ENCODE measurements around the gene ETV1.

The ETV1 gene

DNA sequence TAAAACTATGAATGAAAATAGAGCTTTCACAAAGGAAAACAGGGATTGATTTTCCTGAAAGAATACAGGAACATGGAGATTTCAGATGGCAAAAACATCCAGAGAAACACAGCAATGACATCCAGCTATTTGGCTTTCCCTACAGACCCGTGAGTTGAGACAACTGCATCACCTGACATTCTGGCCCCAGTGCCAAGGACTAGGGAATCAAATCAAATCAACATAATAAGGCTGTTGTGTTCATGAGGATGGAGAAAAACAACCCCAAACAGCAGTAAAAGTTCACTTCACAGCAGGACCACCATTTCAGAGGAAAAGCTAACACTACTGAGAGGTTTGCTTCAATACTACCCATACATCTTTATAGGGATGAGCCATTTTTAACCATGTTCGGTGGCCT lies 25.5 kb downstream of the ETV1 start:
- Histone ChIP-seq H3K9ac (ENCODE audit: low read depth in 1 of 2, low read length in 2 of 2) (no peak overlapping the region), H3K4me3 (ENCODE audit: low read depth in 1 of 2, low read length in 2 of 2) (no peak overlapping the region), H3K9me3 (ENCODE audit: control insufficient read depth in 1 of 2, low read length in 2 of 2) (no peaks in the 10 kb centered on the region), H3K27me3 (ENCODE audit: control insufficient read depth in 1 of 2, insufficient read depth in 2 of 2, low read length in 2 of 2) (no peaks in the 10 kb centered on the region), H3K27ac (ENCODE audit: low read depth, low read length) (no peak overlapping the region), H3K36me3 (ENCODE audit: control insufficient read depth in 1 of 2, insufficient read depth in 2 of 2, low read length in 2 of 2) (no peaks in the 10 kb centered on the region), H3K4me1 (ENCODE audit: control insufficient read depth in 1 of 2, insufficient read depth in 2 of 2, low read length in 2 of 2) (no peaks in the 10 kb centered on the region)

DNA sequence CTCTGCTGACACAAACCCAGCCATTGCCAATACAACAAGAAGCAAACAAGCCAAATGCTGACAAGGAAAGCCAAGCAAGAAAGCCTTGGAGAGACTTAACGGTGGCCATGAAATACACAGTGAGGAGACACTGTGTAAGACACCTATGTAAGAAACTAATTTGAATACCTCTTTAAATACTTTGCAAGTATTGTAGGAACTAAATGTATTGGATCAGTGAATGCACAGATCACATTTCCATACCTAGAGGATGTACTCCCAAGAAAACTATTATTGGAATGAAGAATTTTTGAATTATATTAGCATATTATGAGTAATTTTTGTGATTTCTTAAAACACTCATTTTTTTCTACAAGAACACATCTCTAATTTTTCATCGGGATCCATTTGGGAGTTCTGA lies 34.0 kb downstream of the ETV1 start:
- Histone ChIP-seq H3K4me1 (ENCODE audit: control insufficient read depth in 1 of 2, insufficient read depth in 2 of 2, low read length in 2 of 2) (no peaks in the 10 kb centered on the region), H3K9me3 (ENCODE audit: control insufficient read depth in 1 of 2, low read length in 2 of 2) (no peaks in the 10 kb centered on the region), H3K27me3 (ENCODE audit: control insufficient read depth in 1 of 2, insufficient read depth in 2 of 2, low read length in 2 of 2) (no peaks in the 10 kb centered on the region), H3K36me3 (ENCODE audit: control insufficient read depth in 1 of 2, insufficient read depth in 2 of 2, low read length in 2 of 2) (no peaks in the 10 kb centered on the region), H3K9ac (ENCODE audit: low read depth in 1 of 2, low read length in 2 of 2) (no peak overlapping the region), H3K4me3 (ENCODE audit: low read depth in 1 of 2, low read length in 2 of 2) (no peak overlapping the region), H3K27ac (ENCODE audit: low read depth, low read length) (no peak overlapping the region)

DNA sequence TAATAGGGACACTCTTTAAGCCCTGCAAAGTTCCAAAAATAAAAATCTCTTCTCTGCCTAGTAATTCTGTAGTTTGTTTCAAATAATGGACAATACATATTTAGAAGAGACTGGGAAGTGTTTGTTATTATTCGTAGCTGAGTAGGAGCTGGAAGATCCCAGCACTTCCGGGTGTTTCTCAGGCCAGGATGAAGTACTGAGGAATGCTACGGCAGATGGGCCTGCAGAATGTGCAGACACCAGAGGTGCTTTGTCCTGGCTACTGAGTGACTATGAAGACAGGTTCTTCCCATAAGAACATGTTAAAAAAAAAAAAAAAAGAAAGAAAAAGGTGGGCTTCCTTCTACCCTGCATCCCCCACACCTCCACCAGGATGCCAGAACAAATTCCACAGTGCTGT lies 36.1 kb downstream of the ETV1 start:
- Histone ChIP-seq H3K36me3 (ENCODE audit: control insufficient read depth in 1 of 2, insufficient read depth in 2 of 2, low read length in 2 of 2) (no peaks in the 10 kb centered on the region), H3K9me3 (ENCODE audit: control insufficient read depth in 1 of 2, low read length in 2 of 2) (no peaks in the 10 kb centered on the region), H3K27me3 (ENCODE audit: control insufficient read depth in 1 of 2, insufficient read depth in 2 of 2, low read length in 2 of 2) (no peaks in the 10 kb centered on the region), H3K4me1 (ENCODE audit: control insufficient read depth in 1 of 2, insufficient read depth in 2 of 2, low read length in 2 of 2) (no peaks in the 10 kb centered on the region), H3K4me3 (ENCODE audit: low read depth in 1 of 2, low read length in 2 of 2) (no peak overlapping the region), H3K9ac (ENCODE audit: low read depth in 1 of 2, low read length in 2 of 2) (no peak overlapping the region), H3K27ac (ENCODE audit: low read depth, low read length) (no peak overlapping the region)

DNA sequence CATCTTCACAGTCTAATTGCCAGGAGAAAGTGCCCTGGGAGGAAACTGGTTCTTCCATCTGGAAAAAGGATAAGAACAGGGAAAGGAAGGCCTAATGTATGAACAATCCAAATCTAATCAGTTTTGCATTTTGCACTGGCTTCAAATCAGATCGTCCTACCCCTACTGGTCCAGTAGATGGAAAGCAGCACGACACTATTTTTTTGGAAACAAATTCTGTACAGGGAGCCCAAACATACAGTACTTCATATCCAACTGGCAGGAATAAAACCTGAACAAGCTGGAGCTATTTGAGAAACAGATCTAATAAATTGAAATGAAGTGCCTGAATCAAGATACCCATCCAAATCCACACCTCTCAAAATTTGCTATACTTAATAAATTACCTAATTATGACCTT lies 36.5 kb downstream of the ETV1 start:
- no peaks in the 10 kb centered on the region for H3K36me3 ChIP-seq (ENCODE audit: control insufficient read depth in 1 of 2, insufficient read depth in 2 of 2, low read length in 2 of 2)
- H3K4me3 ChIP-seq (ENCODE audit: low read depth in 1 of 2, low read length in 2 of 2), result no peak overlapping the region
- no peaks in the 10 kb centered on the region for H3K4me1 ChIP-seq (ENCODE audit: control insufficient read depth in 1 of 2, insufficient read depth in 2 of 2, low read length in 2 of 2)
- H3K9ac ChIP-seq (ENCODE audit: low read depth in 1 of 2, low read length in 2 of 2), result no peak overlapping the region
- H3K27ac ChIP-seq (ENCODE audit: low read depth, low read length), result no peak overlapping the region
- no peaks in the 10 kb centered on the region for H3K27me3 ChIP-seq (ENCODE audit: control insufficient read depth in 1 of 2, insufficient read depth in 2 of 2, low read length in 2 of 2)
- H3K9me3 ChIP-seq (ENCODE audit: control insufficient read depth in 1 of 2, low read length in 2 of 2), result no peaks in the 10 kb centered on the region

DNA sequence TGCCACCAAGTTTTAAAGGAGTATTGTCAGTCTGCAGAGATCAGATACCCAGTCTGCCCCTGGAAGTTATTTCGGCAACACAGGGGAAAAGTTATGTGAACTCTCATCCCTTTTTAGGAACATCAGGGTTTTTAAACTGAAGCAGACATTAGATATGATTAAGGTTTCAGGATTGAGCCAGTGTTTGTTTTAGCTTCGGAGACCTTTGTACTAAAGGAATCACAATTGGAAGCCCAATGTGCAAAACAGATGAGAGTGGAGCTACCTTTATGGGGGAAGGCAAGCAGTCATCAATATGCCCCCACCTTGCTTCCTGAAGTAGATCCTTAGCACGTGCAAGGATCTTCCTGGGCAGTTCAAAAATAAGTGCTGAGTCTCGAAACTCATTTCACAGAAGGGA lies 39.5 kb downstream of the ETV1 start:
- Histone ChIP-seq H3K9me3 (ENCODE audit: control insufficient read depth in 1 of 2, low read length in 2 of 2) (no peaks in the 10 kb centered on the region), H3K4me1 (ENCODE audit: control insufficient read depth in 1 of 2, insufficient read depth in 2 of 2, low read length in 2 of 2) (no peaks in the 10 kb centered on the region), H3K27me3 (ENCODE audit: control insufficient read depth in 1 of 2, insufficient read depth in 2 of 2, low read length in 2 of 2) (no peaks in the 10 kb centered on the region), H3K9ac (ENCODE audit: low read depth in 1 of 2, low read length in 2 of 2) (no peak overlapping the region), H3K27ac (ENCODE audit: low read depth, low read length) (no peak overlapping the region), H3K36me3 (ENCODE audit: control insufficient read depth in 1 of 2, insufficient read depth in 2 of 2, low read length in 2 of 2) (no peaks in the 10 kb centered on the region), H3K4me3 (ENCODE audit: low read depth in 1 of 2, low read length in 2 of 2) (no peak overlapping the region)

DNA sequence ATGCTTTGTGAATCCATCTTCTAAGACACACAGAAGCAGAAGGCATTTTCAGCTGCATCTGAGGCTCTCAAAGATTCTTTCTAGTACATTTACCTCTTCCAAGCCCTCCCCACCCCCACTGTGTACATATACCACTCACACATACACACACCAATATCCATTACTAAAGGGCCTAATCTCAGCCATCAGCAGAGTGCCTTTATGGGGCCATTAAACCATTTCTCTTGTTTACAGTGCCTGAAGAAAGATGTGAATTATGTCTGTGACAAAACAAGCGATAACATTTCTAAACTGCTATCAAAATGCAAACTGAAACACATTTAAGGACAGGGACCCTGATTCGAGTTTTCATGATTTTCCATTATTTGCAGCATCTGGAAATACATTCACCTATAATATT lies 40.0 kb downstream of the ETV1 start:
- no peak overlapping the region for H3K9ac ChIP-seq (ENCODE audit: low read depth in 1 of 2, low read length in 2 of 2)
- no peaks in the 10 kb centered on the region for H3K4me1 ChIP-seq (ENCODE audit: control insufficient read depth in 1 of 2, insufficient read depth in 2 of 2, low read length in 2 of 2)
- no peaks in the 10 kb centered on the region for H3K9me3 ChIP-seq (ENCODE audit: control insufficient read depth in 1 of 2, low read length in 2 of 2)
- no peak overlapping the region for H3K4me3 ChIP-seq (ENCODE audit: low read depth in 1 of 2, low read length in 2 of 2)
- H3K27ac ChIP-seq (ENCODE audit: low read depth, low read length), result no peak overlapping the region
- H3K27me3 ChIP-seq (ENCODE audit: control insufficient read depth in 1 of 2, insufficient read depth in 2 of 2, low read length in 2 of 2), result no peaks in the 10 kb centered on the region
- H3K36me3 ChIP-seq (ENCODE audit: control insufficient read depth in 1 of 2, insufficient read depth in 2 of 2, low read length in 2 of 2), result no peaks in the 10 kb centered on the region

DNA sequence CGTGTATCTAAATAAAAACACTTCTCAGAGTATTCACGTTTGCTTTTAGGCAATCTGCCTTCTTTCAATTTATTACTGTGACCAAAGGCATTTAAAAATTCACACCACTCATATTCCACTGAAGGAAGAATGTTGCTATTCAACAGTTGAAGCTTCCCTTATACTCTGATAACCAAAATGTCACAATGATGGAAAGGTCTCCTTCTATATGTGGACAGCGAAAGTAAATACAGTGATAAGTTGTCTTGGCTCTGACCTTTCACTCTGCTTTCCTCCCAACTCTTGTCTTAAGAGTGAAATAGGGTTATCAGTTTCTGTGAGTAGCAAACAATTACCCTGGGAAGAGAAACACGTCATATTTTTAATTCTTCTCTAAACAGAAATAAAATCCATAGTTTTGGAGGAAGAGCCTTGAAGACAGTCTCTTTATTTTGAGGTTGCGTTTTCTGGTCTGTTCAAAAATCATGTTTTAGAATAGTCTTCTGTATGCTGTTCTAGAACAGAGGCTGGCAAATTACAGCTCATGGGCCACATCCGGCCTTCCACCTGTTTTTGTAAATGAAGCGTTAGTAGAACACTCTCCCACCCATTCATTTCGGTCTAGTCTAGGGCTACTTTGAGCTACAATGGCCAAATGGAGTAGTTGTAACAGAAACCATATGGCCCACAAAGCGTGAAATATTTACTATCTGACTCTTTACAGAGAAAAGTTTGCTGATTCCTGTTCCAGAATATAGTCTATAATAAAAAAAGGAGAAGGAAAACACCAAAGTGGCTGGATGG lies 41.3 kb downstream of the ETV1 start:
- H3K9ac ChIP-seq (ENCODE audit: low read depth in 1 of 2, low read length in 2 of 2), result no peak overlapping the region
- H3K27me3 ChIP-seq (ENCODE audit: control insufficient read depth in 1 of 2, insufficient read depth in 2 of 2, low read length in 2 of 2), result no peaks in the 10 kb centered on the region
- no peak overlapping the region for H3K4me3 ChIP-seq (ENCODE audit: low read depth in 1 of 2, low read length in 2 of 2)
- H3K4me1 ChIP-seq (ENCODE audit: control insufficient read depth in 1 of 2, insufficient read depth in 2 of 2, low read length in 2 of 2), result no peaks in the 10 kb centered on the region
- H3K9me3 ChIP-seq (ENCODE audit: control insufficient read depth in 1 of 2, low read length in 2 of 2), result no peaks in the 10 kb centered on the region
- H3K36me3 ChIP-seq (ENCODE audit: control insufficient read depth in 1 of 2, insufficient read depth in 2 of 2, low read length in 2 of 2), result no peaks in the 10 kb centered on the region
- H3K27ac ChIP-seq (ENCODE audit: low read depth, low read length), result no peak overlapping the region

DNA sequence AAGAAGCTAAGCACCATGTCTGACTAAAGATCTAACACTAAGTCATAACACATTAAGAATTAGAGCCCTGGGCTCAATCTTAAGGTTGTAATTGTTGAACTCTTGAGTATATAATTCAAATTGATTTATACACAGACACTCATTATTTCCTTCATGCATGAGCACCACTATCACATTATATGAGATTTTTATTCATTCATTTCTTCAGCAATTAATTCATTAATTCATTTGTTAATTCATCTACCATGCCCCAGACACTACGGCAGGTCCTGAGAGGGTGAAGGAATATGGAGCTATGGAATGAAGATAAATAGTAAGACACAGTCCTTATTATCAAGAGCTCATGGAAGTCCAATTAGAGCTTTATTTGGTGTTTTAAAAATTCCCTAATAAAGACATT lies 41.9 kb downstream of the ETV1 start:
- Histone ChIP-seq H3K4me3 (ENCODE audit: low read depth in 1 of 2, low read length in 2 of 2) (no peak overlapping the region), H3K9me3 (ENCODE audit: control insufficient read depth in 1 of 2, low read length in 2 of 2) (no peaks in the 10 kb centered on the region), H3K27ac (ENCODE audit: low read depth, low read length) (no peak overlapping the region), H3K36me3 (ENCODE audit: control insufficient read depth in 1 of 2, insufficient read depth in 2 of 2, low read length in 2 of 2) (no peaks in the 10 kb centered on the region), H3K27me3 (ENCODE audit: control insufficient read depth in 1 of 2, insufficient read depth in 2 of 2, low read length in 2 of 2) (no peaks in the 10 kb centered on the region), H3K4me1 (ENCODE audit: control insufficient read depth in 1 of 2, insufficient read depth in 2 of 2, low read length in 2 of 2) (no peaks in the 10 kb centered on the region), H3K9ac (ENCODE audit: low read depth in 1 of 2, low read length in 2 of 2) (no peak overlapping the region)

DNA sequence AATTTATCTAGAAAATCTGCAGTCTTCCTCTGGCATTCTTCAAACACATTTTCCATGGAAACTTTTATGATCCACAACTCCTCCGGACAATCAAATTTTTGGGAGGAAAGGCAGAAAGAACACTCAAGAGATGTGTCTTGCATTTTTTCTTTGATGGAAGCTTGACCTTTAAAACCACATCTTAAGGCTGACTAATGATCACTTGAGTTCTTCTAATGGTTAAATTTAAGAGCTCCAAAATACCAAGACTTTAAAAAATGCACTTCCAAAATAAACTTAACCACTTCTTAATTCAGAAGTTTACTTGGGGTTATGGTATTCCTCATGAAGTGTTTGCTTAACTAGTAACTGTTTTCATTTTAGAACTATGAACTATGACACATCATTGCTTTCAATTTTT lies 43.3 kb downstream of the ETV1 start:
- Histone ChIP-seq H3K27ac (ENCODE audit: low read depth, low read length) (no peak overlapping the region), H3K9ac (ENCODE audit: low read depth in 1 of 2, low read length in 2 of 2) (no peak overlapping the region), H3K36me3 (ENCODE audit: control insufficient read depth in 1 of 2, insufficient read depth in 2 of 2, low read length in 2 of 2) (no peaks in the 10 kb centered on the region), H3K4me3 (ENCODE audit: low read depth in 1 of 2, low read length in 2 of 2) (no peak overlapping the region), H3K27me3 (ENCODE audit: control insufficient read depth in 1 of 2, insufficient read depth in 2 of 2, low read length in 2 of 2) (no peaks in the 10 kb centered on the region), H3K9me3 (ENCODE audit: control insufficient read depth in 1 of 2, low read length in 2 of 2) (no peaks in the 10 kb centered on the region), H3K4me1 (ENCODE audit: control insufficient read depth in 1 of 2, insufficient read depth in 2 of 2, low read length in 2 of 2) (no peaks in the 10 kb centered on the region)

DNA sequence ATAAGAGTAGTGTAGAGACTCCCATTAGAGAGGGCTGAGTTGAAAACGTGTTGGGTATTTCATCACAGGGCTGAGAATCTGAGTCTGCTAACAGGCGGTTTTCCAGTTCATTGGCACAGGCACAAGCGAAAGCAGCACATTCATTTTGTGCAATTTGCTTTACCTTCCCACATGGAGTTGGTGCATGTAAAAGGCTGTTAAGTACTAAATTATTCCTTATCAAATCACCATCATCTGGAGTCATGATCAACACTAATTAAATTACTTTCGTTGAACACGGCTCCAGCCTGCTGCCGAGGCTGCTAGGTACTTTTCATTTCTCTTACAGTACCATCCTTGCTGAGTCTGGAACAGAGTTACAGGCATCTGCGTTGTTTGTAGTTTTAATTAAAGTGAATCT lies 43.8 kb downstream of the ETV1 start:
- Histone ChIP-seq H3K27ac (ENCODE audit: low read depth, low read length) (no peak overlapping the region), H3K4me3 (ENCODE audit: low read depth in 1 of 2, low read length in 2 of 2) (no peak overlapping the region)

DNA sequence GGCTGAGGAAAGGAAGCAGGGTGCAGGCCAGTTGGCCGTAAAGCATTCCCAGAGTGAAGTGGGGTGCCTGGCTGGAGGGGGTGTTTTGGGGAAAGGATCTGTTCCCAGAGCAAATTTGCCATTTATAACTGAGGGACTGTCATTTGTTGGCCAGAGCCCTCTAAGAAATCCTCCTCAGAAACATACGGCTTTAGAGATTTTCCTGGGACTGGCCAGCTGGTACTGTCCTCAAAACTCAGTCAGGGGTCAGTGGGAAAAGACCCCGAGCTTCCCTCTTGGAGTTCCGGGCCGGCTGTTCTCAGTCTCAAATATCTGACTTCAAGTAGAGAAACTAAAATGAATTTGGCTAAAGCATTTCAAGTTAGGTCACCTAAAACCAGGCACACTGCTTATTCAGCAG lies 55.9 kb downstream of the ETV1 start:
- Histone ChIP-seq H3K27ac (ENCODE audit: low read depth, low read length) (no peak overlapping the region), H3K27me3 (ENCODE audit: control insufficient read depth in 1 of 2, insufficient read depth in 2 of 2, low read length in 2 of 2) (no peaks in the 10 kb centered on the region), H3K9me3 (ENCODE audit: control insufficient read depth in 1 of 2, low read length in 2 of 2) (no peaks in the 10 kb centered on the region), H3K9ac (ENCODE audit: low read depth in 1 of 2, low read length in 2 of 2) (no peak overlapping the region), H3K36me3 (ENCODE audit: control insufficient read depth in 1 of 2, insufficient read depth in 2 of 2, low read length in 2 of 2) (no peaks in the 10 kb centered on the region), H3K4me3 (ENCODE audit: low read depth in 1 of 2, low read length in 2 of 2) (no peak overlapping the region), H3K4me1 (ENCODE audit: control insufficient read depth in 1 of 2, insufficient read depth in 2 of 2, low read length in 2 of 2) (no peaks in the 10 kb centered on the region)

More for the DNA sequence above, 43.8 kb downstream of the ETV1 start:
- Histone ChIP-seq H3K27me3 (ENCODE audit: control insufficient read depth in 1 of 2, insufficient read depth in 2 of 2, low read length in 2 of 2) (no peaks in the 10 kb centered on the region), H3K9ac (ENCODE audit: low read depth in 1 of 2, low read length in 2 of 2) (no peak overlapping the region), H3K36me3 (ENCODE audit: control insufficient read depth in 1 of 2, insufficient read depth in 2 of 2, low read length in 2 of 2) (no peaks in the 10 kb centered on the region), H3K4me1 (ENCODE audit: control insufficient read depth in 1 of 2, insufficient read depth in 2 of 2, low read length in 2 of 2) (no peaks in the 10 kb centered on the region), H3K9me3 (ENCODE audit: control insufficient read depth in 1 of 2, low read length in 2 of 2) (no peaks in the 10 kb centered on the region)
